ENCODE data around the gene AQR. TPM values are rescaled to one million over a fixed set of nuclear protein-coding genes. Genes with fewer than 3 reads are reported as not detected.
"Not testable (repeated sequence)": the region's sequence is repeated elsewhere in the genome, so short reads cannot be mapped to it uniquely, and the experiment has no call there.

Gene AQR
- 19.9 and 21.6 TPM in 2 replicates for total RNA-seq (2014; rRNA removed; shearing (Covaris generic))
- polyA plus RNA-seq (2015; cell fraction: cytosol; rRNA removed), result 19.1 and 19.9 TPM in 2 replicates
- polyA plus RNA-seq (2015; cell fraction: nucleus; rRNA removed), result 77.4 and 80.0 TPM in 2 replicates

- peak; percentile 97 for DNase-seq (ENCODE audit: low read depth)
Measured at GRCh38 chr15:34969340-34970097, at the start of gene AQR. Gene AQR (minus strand): TSS chr15:34969742. CDS start chr15:34969613, 129 bp downstream.

- DNase-seq (ENCODE audit: low read depth), result no peak
Measured at GRCh38 chr15:35014241-35014640, 44.7 kb upstream of the AQR start.

- DNase-seq (ENCODE audit: low read depth), result peak; percentile 17
Measured at GRCh38 chr15:35013370-35013769, 43.8 kb upstream of the AQR start.

DNA sequence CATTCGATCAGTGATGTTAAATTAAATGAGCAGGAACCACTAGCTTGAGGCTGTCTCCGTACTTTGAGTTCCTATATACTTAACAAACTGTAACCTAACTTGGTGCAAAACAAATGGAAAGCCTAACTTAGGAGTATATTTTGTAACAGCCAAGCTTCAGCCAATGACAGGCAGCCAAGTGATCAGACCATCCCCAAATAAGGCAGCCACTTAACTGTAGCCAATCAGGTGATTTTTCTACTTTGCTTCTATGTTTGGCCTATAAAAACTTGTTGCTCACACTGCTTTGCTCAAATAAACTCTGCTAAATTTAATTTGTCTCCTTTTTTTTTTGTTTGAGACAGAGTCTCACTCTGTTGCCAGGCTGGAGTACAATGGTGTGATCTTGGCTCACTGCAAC is 37.9 kb upstream of the AQR start:
- DNase-seq (ENCODE audit: low read depth), result no peak

DNA sequence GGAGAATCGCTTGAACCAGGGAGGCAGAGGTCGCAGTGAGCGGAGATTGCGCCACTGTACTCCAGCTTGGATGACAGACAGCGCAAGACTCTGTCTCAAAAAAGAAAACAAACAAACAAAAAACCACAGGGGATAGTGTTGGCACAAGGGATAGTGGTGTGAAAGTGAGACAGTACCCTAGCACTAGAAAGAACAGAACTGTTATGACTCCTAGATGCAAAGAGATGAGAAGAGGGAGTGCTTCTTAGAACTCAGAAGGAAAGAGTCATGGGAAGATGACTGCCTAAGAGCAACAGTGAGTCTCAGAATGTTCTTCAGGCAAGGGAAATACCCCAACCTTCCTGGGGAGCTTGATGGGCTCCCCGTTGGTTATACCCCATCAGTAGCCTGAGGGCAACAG is 36.4 kb upstream of the AQR start:
- DNase-seq (ENCODE audit: low read depth), result no peak

DNA sequence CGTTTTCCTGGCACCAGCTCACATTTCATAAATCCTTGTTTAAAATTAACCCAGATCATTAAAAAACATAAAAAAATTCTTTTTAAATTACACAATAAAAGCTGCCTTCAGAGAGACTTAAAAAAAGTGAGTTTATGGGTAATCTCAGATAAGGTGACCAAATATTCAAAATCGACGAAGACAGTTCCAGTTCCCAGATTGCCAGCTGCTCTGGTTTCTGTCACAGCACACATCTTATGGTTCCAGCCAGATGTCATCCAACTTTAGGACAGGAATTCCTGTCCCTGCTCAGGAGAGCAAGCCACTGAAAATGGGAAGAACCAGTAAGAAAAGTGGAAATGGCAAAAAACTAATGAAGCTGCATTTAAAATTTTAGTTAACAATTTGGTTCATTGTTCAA is 34.4 kb upstream of the AQR start:
- no peak for DNase-seq (ENCODE audit: low read depth)

DNA sequence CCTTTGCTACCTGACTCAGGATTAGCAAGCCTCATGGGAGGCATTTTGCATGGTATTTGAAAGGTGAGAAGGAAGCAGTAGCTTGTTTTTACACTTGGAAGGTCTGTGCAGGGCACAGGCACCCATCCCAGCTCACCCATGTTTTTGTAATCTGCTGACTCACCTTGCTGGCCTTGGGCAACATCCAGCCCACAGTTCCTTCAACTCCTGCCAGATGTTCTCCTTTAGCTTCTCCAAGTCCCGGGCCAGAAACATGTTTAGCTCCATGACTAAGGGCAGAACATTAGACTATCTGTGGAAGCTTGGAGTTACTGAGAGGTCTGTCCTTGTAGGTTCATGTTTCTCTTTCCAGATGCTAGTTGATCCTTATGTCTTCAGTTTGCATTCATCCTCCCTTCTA is 31.0 kb upstream of the AQR start:
- DNase-seq (ENCODE audit: low read depth), result peak; percentile 95

- DNase-seq (ENCODE audit: low read depth), result peak; percentile 44
Measured at GRCh38 chr15:34999906-35000305, 30.4 kb upstream of the AQR start.

DNA sequence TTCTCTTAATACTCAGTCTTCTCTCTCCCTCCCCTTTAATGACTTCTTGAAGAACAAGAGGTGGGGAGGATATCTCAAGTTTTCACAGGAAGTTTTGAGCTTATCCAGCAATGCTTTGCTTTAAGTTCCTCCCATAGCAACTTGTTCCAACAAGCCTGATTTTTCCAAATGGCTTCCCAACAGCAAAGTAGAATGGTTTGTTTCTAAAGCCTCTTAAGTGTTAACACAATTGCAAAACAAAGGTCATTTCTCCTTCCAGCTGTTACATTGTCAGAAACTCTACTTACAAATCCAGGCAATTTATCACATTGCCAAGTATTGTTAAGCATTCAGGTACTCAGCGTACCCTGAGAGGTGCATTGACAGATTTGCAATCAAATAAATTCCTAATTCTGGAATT is 25.4 kb upstream of the AQR start:
- no peak for DNase-seq (ENCODE audit: low read depth)

GRCh38 chr15:34993877-34994276 is 24.3 kb upstream of the AQR start:
- DNase-seq (ENCODE audit: low read depth), result no peak

GRCh38 chr15:34993412-34993811 is 23.9 kb upstream of the AQR start:
- no peak for DNase-seq (ENCODE audit: low read depth)

- DNase-seq (ENCODE audit: low read depth), result peak; percentile 68
Measured at GRCh38 chr15:34988027-34988902, 18.7 kb upstream of the AQR start, which contains the start of gene ZNF770. Gene ZNF770 (minus strand): TSS chr15:34988287. CDS start chr15:34983434, 4,853 bp downstream.

- no peak for DNase-seq (ENCODE audit: low read depth)
Measured at GRCh38 chr15:34987609-34988026, 18.1 kb upstream of the AQR start.

DNA sequence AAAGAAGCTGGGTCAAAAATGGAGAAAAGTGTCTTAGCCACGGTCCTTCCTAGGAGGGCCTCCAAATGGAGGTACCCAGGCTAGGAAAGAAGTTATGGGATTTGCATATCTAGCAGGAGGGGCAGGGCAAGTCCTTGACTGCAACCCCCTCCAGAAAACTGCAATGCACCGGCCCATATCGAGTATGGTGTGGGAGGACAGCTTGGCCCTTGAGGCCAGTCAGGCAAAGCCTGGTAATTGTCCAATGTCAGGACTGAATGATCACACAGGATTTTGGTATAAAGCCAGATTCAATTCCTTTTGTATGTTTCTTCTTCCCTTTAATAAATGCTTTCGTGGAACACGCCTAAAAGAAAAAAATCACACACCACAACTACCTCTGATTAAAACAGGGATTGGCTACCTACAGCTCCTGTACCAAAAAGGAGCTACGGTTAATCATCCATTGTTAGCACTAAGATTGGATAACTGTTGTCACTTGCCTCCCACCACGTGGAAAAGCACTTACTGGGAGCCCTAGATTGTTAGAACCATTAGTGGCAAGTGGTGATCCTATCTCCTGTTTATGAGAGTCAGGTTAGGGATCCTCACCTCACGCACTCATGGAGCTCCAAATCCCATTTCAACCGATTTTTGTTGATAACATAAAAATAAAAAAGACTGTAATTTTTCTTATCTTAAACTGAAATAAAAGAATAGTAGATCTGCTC is 17.4 kb upstream of the AQR start:
- DNase-seq (ENCODE audit: low read depth), result no peak

GRCh38 chr15:34986326-34986725 is 16.8 kb upstream of the AQR start:
- DNase-seq (ENCODE audit: low read depth), result no peak

- DNase-seq (ENCODE audit: low read depth), result no peak
Measured at GRCh38 chr15:34984889-34985630, 15.5 kb upstream of the AQR start.

- no peak for DNase-seq (ENCODE audit: low read depth)
Measured at GRCh38 chr15:34976743-34977142, 7.2 kb upstream of the AQR start.

GRCh38 chr15:34976073-34976472 is 6.5 kb upstream of the AQR start:
- no peak for DNase-seq (ENCODE audit: low read depth)

GRCh38 chr15:34973512-34973911 is 4.0 kb upstream of the AQR start:
- DNase-seq (ENCODE audit: low read depth), result no peak

GRCh38 chr15:34970098-34970643 is 629 bp upstream of the AQR start:
- DNase-seq (ENCODE audit: low read depth), result not testable (repeated sequence)

Measured in HT1080 (cell line).